GM18511 (cell line): ENCODE measurements around the gene ZNF423.
"Not testable (repeated sequence)": the region's sequence is repeated elsewhere in the genome, so short reads cannot be mapped to it uniquely, and the experiment has no call there.

Experiments
- ATAC-seq: cut with Tn5 transposase; IDR thresholded peaks from one replicate; pipeline ENCODE4 v1.9.1; 2021; ENCODE audit warnings: mild to moderate bottlenecking, moderate library complexity; ENCODE audit not compliant: unreplicated experiment

The ZNF423 gene

GRCh38 chr16:49700251-49701064 is 155.5 kb downstream of the ZNF423 start:
- no peak for ATAC-seq

DNA sequence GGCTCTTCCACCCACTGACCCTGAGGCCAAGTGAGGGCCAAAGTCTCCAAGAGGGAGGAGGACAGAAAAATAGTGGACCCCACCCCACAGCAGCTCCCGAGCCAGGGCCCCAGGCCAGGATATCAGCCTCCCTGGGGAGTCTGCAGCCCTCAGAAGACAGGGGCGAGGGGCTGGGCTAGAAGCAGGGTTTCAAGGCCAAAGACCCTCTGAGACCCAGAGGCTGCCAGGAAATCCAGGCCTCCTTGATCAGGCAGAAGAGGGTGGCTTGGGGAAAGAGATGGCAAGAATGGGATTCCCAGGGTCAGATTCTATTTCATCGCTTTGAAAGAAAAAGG is 156.1 kb downstream of the ZNF423 start:
- ATAC-seq = no peak

GRCh38 chr16:49698931-49699840 is 156.7 kb downstream of the ZNF423 start:
- ATAC-seq = no peak

DNA sequence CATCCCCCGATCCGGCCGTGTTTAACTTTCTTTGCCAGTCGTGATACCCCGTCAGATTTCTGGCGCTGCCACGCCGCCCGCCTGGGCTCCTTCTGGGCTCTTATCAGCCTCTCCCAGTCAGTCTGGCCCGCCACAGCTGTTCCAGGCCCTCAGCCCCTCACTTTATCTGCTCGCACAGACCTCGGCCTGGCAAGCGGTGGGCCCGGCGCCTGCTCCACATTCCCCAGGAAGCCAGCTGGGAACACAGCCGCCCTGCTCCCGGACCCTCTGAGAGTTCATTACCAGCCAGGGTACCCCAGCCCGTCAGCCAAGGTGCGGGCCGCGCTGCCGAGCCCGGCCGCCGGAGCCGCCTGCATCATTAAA is 157.5 kb downstream of the ZNF423 start:
- ATAC-seq = no peak

DNA sequence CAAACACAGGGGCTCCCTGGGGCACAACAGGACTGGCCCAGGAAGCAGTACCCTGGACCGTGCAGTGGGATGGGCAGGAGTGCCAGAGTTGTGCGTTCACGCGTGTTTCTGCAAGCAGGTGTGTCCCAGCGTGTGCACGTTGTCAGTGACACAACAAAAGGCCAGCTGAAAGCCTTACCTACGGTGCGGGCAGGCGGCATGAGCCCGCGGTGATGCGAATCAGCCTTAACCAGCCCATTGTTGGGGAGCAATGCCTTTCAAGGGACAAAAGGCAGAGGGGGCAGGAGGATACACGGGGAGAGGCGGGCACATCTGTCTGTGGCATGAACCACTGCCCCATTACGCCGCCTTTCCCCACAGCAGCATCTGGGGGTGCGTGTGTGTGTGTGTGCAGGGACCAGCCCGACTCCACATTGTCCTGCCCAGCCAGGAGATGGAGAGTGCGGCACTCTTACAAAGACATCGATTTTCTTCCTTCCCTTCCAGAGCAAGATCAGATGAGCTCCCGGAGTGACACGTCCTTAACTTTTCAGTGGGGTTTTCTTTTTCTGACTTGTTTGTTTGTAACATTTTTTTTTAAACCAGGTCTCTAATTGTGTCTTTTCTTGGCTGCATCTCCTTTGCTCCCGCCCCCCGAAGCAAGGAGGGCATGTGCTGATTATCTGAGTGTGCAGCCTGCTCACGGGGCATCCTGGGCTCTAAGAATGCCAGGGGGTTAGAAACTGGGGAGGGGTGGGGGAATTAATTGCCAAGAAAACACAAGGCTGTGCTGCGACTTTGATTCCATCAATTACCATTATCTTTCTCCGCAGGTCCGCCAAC is 158.1 kb downstream of the ZNF423 start:
- ATAC-seq = no peak

GRCh38 chr16:49696414-49697101 is 159.4 kb downstream of the ZNF423 start:
- no peak for ATAC-seq

GRCh38 chr16:49695782-49696413 is 160.0 kb downstream of the ZNF423 start:
- ATAC-seq = no peak

DNA sequence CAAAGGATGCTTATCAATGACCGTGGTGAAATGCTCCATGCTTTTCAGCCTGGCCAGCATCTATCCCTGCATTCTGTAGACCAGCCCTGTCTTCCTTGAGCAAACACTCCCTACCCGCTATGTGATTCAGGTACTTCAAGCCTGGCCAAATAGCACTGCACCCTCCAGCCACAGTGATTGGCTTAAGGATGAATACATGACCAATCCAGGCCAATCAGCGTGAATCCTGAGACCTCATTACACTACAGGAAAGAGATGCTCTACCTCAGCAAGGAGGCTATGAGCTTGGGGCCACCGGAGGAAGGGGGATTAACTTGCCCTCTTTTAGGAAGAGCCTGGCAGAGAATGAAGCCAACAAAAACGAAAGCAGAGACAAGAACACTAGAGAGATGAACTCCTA is 162.5 kb downstream of the ZNF423 start:
- ATAC-seq = no peak

DNA sequence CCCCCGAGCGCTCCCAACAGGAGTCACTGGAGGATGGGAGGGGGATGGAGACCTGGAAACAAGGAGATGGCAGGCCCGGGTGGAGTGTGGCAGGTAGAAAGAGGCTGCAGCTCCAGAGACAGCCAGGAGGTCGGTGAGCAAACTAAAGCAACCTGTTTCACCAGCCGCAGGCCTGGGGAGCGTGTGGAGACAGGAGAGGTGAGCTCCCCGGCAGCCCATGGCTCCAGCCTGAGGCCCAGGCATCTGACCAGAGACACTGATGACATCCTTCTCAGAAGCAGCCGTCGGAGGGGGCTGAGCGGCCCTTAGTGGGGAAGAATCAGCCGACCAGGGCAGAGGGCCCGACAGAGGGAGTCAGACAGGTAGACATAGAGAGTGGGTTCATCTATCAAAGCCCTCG is 165.1 kb downstream of the ZNF423 start:
- no peak for ATAC-seq

DNA sequence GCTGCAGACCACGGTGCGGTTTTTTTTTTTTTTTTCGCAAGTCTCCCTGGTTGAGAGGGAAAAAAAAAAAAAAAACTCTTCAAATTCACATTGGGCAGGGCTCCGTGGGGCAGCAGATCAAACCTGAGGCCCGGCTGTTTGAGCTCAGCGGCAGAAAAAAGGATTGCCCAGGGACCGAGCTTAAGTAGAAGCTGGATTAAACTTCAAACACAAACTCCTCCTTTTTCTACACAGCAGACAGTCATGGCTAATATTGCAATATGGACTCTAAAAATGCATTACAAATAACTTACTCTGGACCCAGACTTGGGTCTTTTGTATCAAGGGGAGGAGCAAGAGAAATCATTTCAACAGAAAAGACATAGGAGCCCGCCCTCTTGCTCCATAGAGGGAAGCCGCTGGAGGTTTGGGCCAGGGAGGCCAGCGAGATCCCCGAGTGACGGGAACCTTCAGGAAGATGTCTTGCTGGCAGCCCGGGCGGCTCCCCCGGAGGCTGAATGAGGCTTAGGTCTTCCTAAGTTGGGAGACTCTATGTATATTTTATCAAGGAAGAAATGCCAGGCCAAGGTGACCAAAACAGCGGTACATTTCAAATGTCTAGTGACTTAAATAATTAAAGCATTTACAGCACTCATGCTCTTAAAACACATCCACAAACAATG is 167.7 kb downstream of the ZNF423 start:
- no peak for ATAC-seq

DNA sequence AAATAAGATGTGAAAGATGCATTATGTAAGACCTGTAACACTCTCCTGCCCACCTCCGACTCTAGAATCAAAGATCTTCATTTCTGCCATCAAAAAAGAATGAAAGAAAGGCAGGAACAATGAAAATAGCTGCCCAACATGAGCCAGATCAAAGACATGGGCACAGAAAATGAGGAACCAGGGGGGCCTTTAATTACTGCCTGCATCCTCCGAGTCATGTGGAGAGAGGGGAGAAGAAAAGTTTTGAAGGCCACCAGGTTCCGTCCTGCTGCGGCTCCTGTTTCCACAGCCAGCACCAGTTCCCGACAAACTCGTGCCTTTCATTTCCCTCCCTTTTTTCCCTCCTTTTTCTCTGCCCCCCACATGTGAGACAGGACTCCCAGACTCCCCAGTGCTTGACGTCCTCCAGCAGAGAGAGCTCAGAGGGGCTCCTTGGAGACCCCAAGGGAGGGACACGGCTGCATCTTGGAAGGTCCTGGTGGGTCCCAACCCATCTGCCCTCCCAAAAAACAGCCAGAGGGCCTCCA is 168.4 kb downstream of the ZNF423 start:
- ATAC-seq = no peak

DNA sequence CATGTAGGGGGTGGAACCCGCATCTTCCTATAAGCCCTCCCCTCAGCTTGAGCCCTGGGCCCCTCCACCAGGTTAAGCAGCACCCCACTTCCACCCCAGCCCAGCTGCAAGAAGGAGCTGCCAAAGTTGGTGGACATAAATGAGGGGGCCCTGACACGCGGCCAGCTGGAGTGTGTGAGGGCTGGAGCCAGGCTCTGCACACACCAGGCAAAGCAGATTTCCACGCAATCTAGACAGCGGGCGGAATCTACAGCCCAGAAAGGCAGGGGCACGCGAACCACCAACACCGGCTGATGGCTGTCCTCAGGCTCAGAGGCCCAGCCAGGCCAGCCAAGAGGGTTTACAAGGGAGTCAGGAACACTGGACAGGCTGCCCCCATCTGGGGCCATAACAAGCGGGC is 171.2 kb downstream of the ZNF423 start:
- no peak for ATAC-seq

GRCh38 chr16:49682577-49683165 is 173.2 kb downstream of the ZNF423 start:
- ATAC-seq = no peak

GRCh38 chr16:49681217-49681883 is 174.6 kb downstream of the ZNF423 start:
- no peak for ATAC-seq

DNA sequence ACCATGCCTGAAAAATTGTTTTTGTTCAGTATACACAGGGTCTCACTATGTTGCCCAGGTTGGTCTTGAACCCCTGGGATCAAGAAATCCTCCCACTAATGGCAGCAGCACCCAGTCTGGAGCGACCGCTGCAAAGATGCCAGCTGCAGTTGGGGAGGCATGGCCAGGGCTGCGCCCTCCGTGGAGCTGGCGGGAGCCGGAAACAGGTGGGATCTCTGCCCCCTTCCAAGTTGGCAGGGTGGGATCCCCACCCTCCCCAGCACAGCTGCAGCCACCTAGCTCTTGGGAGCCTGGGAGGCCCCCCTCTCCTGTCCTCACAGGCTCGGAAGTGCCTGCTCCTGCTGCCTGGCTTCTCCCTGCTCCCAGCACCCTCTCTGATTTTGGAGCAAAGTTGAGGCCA is 176.8 kb downstream of the ZNF423 start:
- ATAC-seq = no peak

GRCh38 chr16:49677661-49678060 is 178.3 kb downstream of the ZNF423 start:
- ATAC-seq = not testable (repeated sequence)

- ATAC-seq = no peak
Measured at GRCh38 chr16:49675413-49675812, 180.5 kb downstream of the ZNF423 start.

DNA sequence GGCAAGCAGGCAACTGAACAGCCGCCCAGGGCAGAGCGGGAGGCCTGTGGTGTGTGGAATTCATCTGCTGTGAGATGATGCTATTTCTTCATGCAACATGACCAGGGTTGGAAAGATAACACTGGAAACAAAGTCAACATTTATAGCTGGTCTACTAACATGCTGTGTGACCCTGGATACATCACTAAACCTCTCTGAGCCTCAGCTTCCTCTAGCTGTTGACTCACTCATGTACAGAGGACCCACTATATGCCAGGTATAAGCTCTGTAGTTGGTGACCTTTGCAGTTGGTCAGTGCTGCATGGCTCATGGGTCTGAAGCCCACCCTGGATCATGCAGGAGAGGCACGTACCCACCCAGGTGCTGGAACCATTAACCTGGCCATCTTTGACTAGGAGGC is 180.9 kb downstream of the ZNF423 start:
- ATAC-seq = no peak
